ENCODE data around the gene PKP2. TPM values are rescaled to one million over a fixed set of nuclear protein-coding genes. Genes with fewer than 3 reads are reported as not detected.

Gene PKP2
- total RNA-seq, 3 donors from 2014 or later: 28.5 to 39.2 (median 32.5) TPM

GRCh38 chr12:32846053-32846452 is 50.5 kb downstream of the PKP2 start:
- Histone ChIP-seq H3K9me3 (no peaks in the 10 kb centered on the region), H3K27me3 (no peaks in the 10 kb centered on the region), H3K4me3 (no peak overlapping the region), H3K36me3 (no peaks in the 10 kb centered on the region), H3K4me1 (no peaks in the 10 kb centered on the region), H3K27ac (no peak overlapping the region)
- TF ChIP-seq CTCF (IDR thresholded peaks at IDR 0.05): no peak
- TF ChIP-seq POLR2A (IDR thresholded peaks at IDR 0.05): no peak
- no peak for TF ChIP-seq POLR2AphosphoS5 (IDR thresholded peaks at IDR 0.05)
- intact Hi-C loops (cut with DNase I; ENCODE audit: low total_unique reads): no loop called here
- DNase-seq (ENCODE audit: low spot score in 2 of 2): no peak

GRCh38 chr12:32843528-32844095 is 53.0 kb downstream of the PKP2 start:
- H3K4me1 ChIP-seq: no peaks in the 10 kb centered on the region
- DNase-seq (ENCODE audit: low spot score in 2 of 2): no peak
- H3K4me3 ChIP-seq: no peak overlapping the region
- intact Hi-C loops (cut with DNase I; ENCODE audit: low total_unique reads): no loop called here
- TF ChIP-seq POLR2AphosphoS5 (IDR thresholded peaks at IDR 0.05) (no peak), CTCF (IDR thresholded peaks at IDR 0.05) (no peak), POLR2A (IDR thresholded peaks at IDR 0.05) (no peak)
- no peaks in the 10 kb centered on the region for H3K9me3 ChIP-seq
- H3K36me3 ChIP-seq: no peaks in the 10 kb centered on the region
- H3K27ac ChIP-seq: peak overlapping the region in 1 of 2 donors; percentile 23
- no peaks in the 10 kb centered on the region for H3K27me3 ChIP-seq

GRCh38 chr12:32841061-32841460 is 55.5 kb downstream of the PKP2 start:
- no peaks in the 10 kb centered on the region for H3K4me1 ChIP-seq
- H3K27me3 ChIP-seq: no peaks in the 10 kb centered on the region
- no peak overlapping the region for H3K4me3 ChIP-seq
- no peak for DNase-seq (ENCODE audit: low spot score in 2 of 2)
- intact Hi-C loops (cut with DNase I; ENCODE audit: low total_unique reads): no loop called here
- no peaks in the 10 kb centered on the region for H3K9me3 ChIP-seq
- TF ChIP-seq POLR2A (IDR thresholded peaks at IDR 0.05) (no peak), POLR2AphosphoS5 (IDR thresholded peaks at IDR 0.05) (no peak), CTCF (IDR thresholded peaks at IDR 0.05) (no peak)
- no peak overlapping the region for H3K27ac ChIP-seq
- no peaks in the 10 kb centered on the region for H3K36me3 ChIP-seq

- TF ChIP-seq POLR2AphosphoS5 (IDR thresholded peaks at IDR 0.05) (no peak), POLR2A (IDR thresholded peaks at IDR 0.05) (no peak), CTCF (IDR thresholded peaks at IDR 0.05) (no peak)
- Histone ChIP-seq H3K27ac (no peak overlapping the region), H3K36me3 (no peaks in the 10 kb centered on the region), H3K4me3 (no peak overlapping the region), H3K9me3 (no peaks in the 10 kb centered on the region), H3K27me3 (no peaks in the 10 kb centered on the region), H3K4me1 (no peaks in the 10 kb centered on the region)
- intact Hi-C loops (cut with DNase I; ENCODE audit: low total_unique reads): no loop called here
- DNase-seq (ENCODE audit: low spot score in 2 of 2): no peak
These were observed 56.7 kb downstream of the PKP2 start for GRCh38 chr12:32839828-32840227.

- H3K4me3 ChIP-seq: no peak overlapping the region
- H3K9me3 ChIP-seq: no peaks in the 10 kb centered on the region
- no peaks in the 10 kb centered on the region for H3K4me1 ChIP-seq
- TF ChIP-seq POLR2A (IDR thresholded peaks at IDR 0.05) (no peak), CTCF (IDR thresholded peaks at IDR 0.05) (no peak), POLR2AphosphoS5 (IDR thresholded peaks at IDR 0.05) (no peak)
- intact Hi-C loops (cut with DNase I; ENCODE audit: low total_unique reads): no loop called here
- DNase-seq (ENCODE audit: low spot score in 2 of 2): no peak
- H3K27me3 ChIP-seq: no peaks in the 10 kb centered on the region
- no peaks in the 10 kb centered on the region for H3K36me3 ChIP-seq
- no peak overlapping the region for H3K27ac ChIP-seq
These were observed 58.6 kb downstream of the PKP2 start for GRCh38 chr12:32837974-32838373.

Data from breast epithelium (tissue), 4 donors.